ENCODE data around the gene TTC21A. TPM values are rescaled to one million over a fixed set of nuclear protein-coding genes. Genes with fewer than 3 reads are reported as not detected.

TTC21A gene
- total and polyA plus RNA-seq, 2 donors (not counting 1 experiment from before 2014, with no cell fraction given), result 1.6 to 2.1 TPM

DNA sequence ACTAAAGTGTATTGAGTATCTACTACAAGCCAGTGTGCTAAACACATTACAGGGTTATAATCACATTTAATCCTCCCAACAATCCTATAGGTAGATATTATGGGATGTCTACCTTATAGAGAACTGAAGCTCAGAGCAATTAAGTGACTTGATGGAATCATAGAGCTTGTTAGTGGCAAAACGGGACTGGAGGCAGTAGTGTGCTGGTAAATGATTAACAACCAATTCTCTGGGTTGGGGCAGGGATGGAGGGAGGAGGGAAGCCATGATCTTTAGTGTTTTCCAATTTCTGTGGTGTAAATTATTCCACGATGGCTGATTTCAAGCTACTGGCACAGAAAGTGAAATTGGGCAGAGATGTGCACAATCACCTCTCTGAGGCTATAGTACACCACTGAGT lies 64.4 kb downstream of the TTC21A start:
- Histone ChIP-seq H3K9ac (ENCODE audit: insufficient read depth, low read length) (no peak overlapping the region), H4K20me1 (ENCODE audit: control insufficient read depth, extremely low read depth, insufficient read depth, low read length) (no peaks in the 10 kb centered on the region), H3K9me3 (ENCODE audit: control insufficient read depth, insufficient read depth, low read depth, low read length) (no peaks in the 10 kb centered on the region), H3K79me2 (ENCODE audit: control insufficient read depth, insufficient read depth, low read length) (no peaks in the 10 kb centered on the region), H3K4me1 (ENCODE audit: control insufficient read depth, extremely low read depth, insufficient read depth, low read length) (peaks cover 5% of the 10 kb centered on the region), H2AFZ (ENCODE audit: low read length) (no peak overlapping the region), H3K4me3 (replicated peaks in 1 of 4; ENCODE audit: control extremely low read depth in 1 of 4, insufficient read depth in 1 of 4, low read depth in 3 of 4, low read length in 4 of 4) (no peak overlapping the region), H3K4me2 (ENCODE audit: extremely low read depth, insufficient read depth, low read length) (no peak overlapping the region), H3K36me3 (ENCODE audit: control insufficient read depth, insufficient read depth, low read length) (no peaks in the 10 kb centered on the region), H3K27ac (ENCODE audit: insufficient read depth, low read length) (no peak overlapping the region), H3K27me3 (ENCODE audit: control insufficient read depth, insufficient read depth, low read length) (no peaks in the 10 kb centered on the region)
- no peak for TF ChIP-seq EZH2 (IDR thresholded peaks at IDR 0.05; ENCODE audit: low read length, missing control alignments)
- TF ChIP-seq, protein P1, sequence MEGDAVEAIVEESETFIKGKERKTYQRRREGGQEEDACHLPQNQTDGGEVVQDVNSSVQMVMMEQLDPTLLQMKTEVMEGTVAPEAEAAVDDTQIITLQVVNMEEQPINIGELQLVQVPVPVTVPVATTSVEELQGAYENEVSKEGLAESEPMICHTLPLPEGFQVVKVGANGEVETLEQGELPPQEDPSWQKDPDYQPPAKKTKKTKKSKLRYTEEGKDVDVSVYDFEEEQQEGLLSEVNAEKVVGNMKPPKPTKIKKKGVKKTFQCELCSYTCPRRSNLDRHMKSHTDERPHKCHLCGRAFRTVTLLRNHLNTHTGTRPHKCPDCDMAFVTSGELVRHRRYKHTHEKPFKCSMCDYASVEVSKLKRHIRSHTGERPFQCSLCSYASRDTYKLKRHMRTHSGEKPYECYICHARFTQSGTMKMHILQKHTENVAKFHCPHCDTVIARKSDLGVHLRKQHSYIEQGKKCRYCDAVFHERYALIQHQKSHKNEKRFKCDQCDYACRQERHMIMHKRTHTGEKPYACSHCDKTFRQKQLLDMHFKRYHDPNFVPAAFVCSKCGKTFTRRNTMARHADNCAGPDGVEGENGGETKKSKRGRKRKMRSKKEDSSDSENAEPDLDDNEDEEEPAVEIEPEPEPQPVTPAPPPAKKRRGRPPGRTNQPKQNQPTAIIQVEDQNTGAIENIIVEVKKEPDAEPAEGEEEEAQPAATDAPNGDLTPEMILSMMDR (conservative IDR thresholded peaks at IDR 0.05 in 1 of 2, IDR thresholded peaks at IDR 0.05 in 1 of 2; ENCODE audit: low read depth in 1 of 2, low read length in 2 of 2), result no peak
- no peak for DNase-seq (ENCODE audit: low read depth in 2 of 2)

DNA sequence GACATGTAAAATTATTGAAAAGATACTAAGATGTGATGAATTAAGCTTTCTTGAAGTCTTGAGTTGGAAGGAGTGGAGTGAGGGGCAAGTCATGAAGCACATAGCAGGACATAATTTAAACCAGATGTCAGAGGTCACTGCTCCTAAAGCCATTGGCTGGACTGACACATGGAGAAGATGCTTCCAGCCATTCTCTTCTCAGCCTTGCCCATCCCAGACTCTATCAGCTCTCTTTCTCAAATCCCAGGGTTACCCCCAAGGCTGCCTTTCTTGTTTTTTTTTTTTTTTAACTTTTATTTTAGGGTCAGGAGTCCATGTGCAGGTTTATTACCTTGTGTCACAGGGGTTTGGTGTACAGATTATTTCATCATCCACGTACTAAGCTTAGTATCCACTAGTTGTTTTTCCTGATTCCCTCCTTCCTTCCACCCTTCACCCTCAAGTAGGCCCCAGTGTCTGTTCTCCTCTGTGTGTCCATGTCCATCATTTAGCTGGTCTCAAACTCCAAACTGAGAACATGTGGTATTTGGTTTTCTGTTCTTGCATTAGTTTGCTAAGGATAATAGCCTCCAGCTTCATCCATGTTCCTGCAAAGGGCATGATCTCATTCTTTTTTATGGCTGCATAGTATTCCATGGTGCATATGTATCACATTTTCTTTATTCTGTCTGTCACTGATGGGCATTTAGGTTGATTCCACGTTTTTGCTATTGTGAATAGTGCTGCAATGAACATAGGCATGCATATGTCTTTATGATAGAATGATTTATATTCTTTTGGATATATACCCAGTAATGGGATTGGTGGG lies 66.0 kb downstream of the TTC21A start:
- Histone ChIP-seq H3K9ac (ENCODE audit: insufficient read depth, low read length) (no peak overlapping the region), H3K79me2 (ENCODE audit: control insufficient read depth, insufficient read depth, low read length) (no peaks in the 10 kb centered on the region), H3K4me2 (ENCODE audit: extremely low read depth, insufficient read depth, low read length) (no peak overlapping the region), H3K9me3 (ENCODE audit: control insufficient read depth, insufficient read depth, low read depth, low read length) (no peaks in the 10 kb centered on the region), H3K36me3 (ENCODE audit: control insufficient read depth, insufficient read depth, low read length) (no peaks in the 10 kb centered on the region), H4K20me1 (ENCODE audit: control insufficient read depth, extremely low read depth, insufficient read depth, low read length) (no peaks in the 10 kb centered on the region), H3K27ac (ENCODE audit: insufficient read depth, low read length) (no peak overlapping the region), H3K4me1 (ENCODE audit: control insufficient read depth, extremely low read depth, insufficient read depth, low read length) (peaks cover 9% of the 10 kb centered on the region), H3K4me3 (replicated peaks in 1 of 4; ENCODE audit: control extremely low read depth in 1 of 4, insufficient read depth in 1 of 4, low read depth in 3 of 4, low read length in 4 of 4) (no peak overlapping the region), H2AFZ (ENCODE audit: low read length) (no peak overlapping the region), H3K27me3 (ENCODE audit: control insufficient read depth, insufficient read depth, low read length) (no peaks in the 10 kb centered on the region)
- TF ChIP-seq, protein P1 (conservative IDR thresholded peaks at IDR 0.05 in 1 of 2, IDR thresholded peaks at IDR 0.05 in 1 of 2; ENCODE audit: low read depth in 1 of 2, low read length in 2 of 2), result no peak
- no peak for TF ChIP-seq EZH2 (IDR thresholded peaks at IDR 0.05; ENCODE audit: low read length, missing control alignments)
- DNase-seq (ENCODE audit: low read depth in 2 of 2), result no peak

DNA sequence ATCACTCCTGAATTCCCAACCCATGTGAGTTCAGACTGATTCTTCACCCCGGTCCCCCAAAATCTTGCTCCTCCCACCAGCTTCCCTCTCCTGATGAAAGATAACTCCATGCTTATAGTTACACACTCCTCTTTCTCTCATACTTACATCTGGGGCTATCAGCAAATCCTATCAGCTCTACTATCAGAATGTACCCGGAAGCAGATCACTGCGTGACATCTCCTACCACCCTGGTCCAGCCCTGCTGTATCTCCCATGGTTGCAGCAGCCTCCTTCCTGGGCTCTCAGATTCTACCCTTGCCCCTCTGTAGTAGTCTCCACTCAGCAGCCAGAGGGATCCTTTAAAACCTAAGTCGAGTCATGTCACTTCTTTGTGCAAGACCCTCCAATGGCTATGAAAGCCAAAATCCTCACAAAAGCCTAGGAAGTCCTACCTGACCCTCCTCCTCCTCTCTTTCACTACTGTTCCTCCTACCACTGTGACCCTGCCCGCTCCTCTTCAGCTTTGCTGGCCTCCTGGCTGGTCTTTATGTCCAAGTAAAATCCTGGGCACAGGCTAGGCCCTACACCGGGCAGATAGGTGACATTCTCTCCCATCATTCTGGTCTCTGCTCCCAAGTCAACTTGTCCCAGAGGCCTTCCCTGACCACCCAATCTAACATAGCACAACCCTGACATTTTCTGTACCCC lies 68.7 kb downstream of the TTC21A start:
- H3K36me3 ChIP-seq (ENCODE audit: control insufficient read depth, insufficient read depth, low read length), result no peaks in the 10 kb centered on the region
- no peak overlapping the region for H3K4me2 ChIP-seq (ENCODE audit: extremely low read depth, insufficient read depth, low read length)
- H3K4me3 ChIP-seq (replicated peaks in 1 of 4; ENCODE audit: control extremely low read depth in 1 of 4, insufficient read depth in 1 of 4, low read depth in 3 of 4, low read length in 4 of 4), result no peak overlapping the region
- DNase-seq (ENCODE audit: low read depth in 2 of 2), result no peak
- H3K9me3 ChIP-seq (ENCODE audit: control insufficient read depth, insufficient read depth, low read depth, low read length), result no peaks in the 10 kb centered on the region
- H3K4me1 ChIP-seq (ENCODE audit: control insufficient read depth, extremely low read depth, insufficient read depth, low read length), result peaks cover 20% of the 10 kb centered on the region
- TF ChIP-seq, protein P1 (conservative IDR thresholded peaks at IDR 0.05 in 1 of 2, IDR thresholded peaks at IDR 0.05 in 1 of 2; ENCODE audit: low read depth in 1 of 2, low read length in 2 of 2), result no peak
- no peak for TF ChIP-seq EZH2 (IDR thresholded peaks at IDR 0.05; ENCODE audit: low read length, missing control alignments)
- H4K20me1 ChIP-seq (ENCODE audit: control insufficient read depth, extremely low read depth, insufficient read depth, low read length), result no peaks in the 10 kb centered on the region
- no peak overlapping the region for H2AFZ ChIP-seq (ENCODE audit: low read length)
- peak overlapping the region; percentile 18 for H3K27ac ChIP-seq (ENCODE audit: insufficient read depth, low read length)
- no peak overlapping the region for H3K9ac ChIP-seq (ENCODE audit: insufficient read depth, low read length)
- H3K27me3 ChIP-seq (ENCODE audit: control insufficient read depth, insufficient read depth, low read length), result no peaks in the 10 kb centered on the region
- H3K79me2 ChIP-seq (ENCODE audit: control insufficient read depth, insufficient read depth, low read length), result no peaks in the 10 kb centered on the region

Data from fibroblast of lung (primary cell).